ENCODE measurements around the gene CDC16. TPM values are rescaled to one million over a fixed set of nuclear protein-coding genes. Genes with fewer than 3 reads are reported as not detected.

The CDC16 gene
- total and polyA plus RNA-seq, 2 of the 13 experiments (the other 11 are each of a cell fraction or from before 2014, with no cell fraction given) = 24.2 to 60.9 TPM

DNA sequence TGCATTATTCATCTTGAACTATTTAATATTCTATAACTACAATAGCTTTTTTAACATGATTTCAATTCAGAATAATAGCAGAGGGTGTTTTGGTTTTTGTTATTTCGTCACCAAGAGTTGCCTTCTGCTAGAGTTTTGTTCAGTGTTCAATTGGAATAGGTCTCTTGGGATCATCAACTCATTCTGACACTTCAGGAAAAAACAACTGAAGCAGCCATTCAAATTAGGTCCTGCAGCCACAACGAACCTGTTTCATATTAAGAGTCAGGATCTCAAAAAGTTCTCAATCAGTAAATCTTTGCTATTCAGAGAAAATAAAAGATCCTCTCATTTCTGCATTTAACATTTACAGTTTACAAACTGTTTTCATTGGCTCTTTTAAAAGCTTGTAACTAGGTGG is 77.2 kb downstream of the CDC16 start:
- WGBS (ENCODE audit: low lambda C conversion rate) = 54% methylated on average over 2 of the region's 2 CpGs
- H3K4me3 ChIP-seq (replicated peaks in 1 of 3; ENCODE audit: insufficient read depth in 1 of 3, low read depth in 2 of 3, low read length in 3 of 3) = no peak overlapping the region

DNA sequence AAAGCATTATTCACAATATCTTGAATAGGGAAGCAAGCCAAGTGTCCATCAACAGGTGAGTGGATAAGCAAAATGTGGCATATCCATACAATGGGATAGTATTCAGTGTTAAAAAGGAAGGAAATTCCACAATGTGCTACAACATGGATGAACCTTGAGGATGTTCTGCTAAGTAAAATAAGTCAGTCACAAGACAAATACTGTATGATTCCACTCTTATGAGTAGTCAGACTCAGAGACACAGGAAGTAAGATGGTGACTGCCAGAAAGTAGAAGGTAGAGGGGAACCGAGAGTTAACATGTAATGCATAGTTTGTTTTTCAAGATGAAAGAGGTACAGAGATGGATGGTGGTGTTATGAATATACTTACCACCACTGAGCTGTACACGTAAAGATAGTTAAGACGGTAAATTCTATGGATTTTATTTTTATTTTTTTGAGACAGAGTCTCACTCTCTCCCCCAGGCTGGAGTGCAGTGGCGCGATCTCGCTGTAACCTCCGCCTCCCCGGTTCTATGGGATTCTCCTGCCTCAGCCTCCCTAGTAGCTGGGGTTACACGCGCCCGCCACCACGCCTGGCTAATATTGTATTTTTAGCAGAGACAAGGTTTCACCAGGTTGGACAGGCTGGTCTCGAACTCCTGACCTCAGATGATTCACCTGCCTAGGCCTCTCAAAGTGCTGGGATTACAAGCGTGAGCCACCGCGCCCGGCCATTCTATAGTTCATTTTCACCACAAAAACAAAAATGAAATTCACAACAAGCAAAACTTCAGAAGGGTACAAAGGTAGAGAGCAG is 78.6 kb downstream of the CDC16 start:
- intact Hi-C loops (cut with micrococcal nuclease; ENCODE audit: unreplicated experiment) (no loop called here), in situ Hi-C loops (cut with HindIII; ENCODE audit: extremely low pct_ligation_motif_present, low pct_unique_long_range_greater_than_20kb) (no loop called here)
- H3K4me2 ChIP-seq (ENCODE audit: low read depth, low read length) = peak overlapping the region; percentile 80
- FAIRE-seq (no peak), ATAC-seq (no peak), DNase-seq (ENCODE audit: low spot score) (no peak)
- H3K9me3 ChIP-seq (ENCODE audit: low read length) = no peaks in the 10 kb centered on the region
- peaks cover 52% of the 10 kb centered on the region for H3K4me1 ChIP-seq (ENCODE audit: insufficient read depth, low read length)
- H3K79me2 ChIP-seq (ENCODE audit: insufficient read depth, low read length) = peaks cover 32% of the 10 kb centered on the region
- POLR2A ChIA-PET = interaction anchor here (3.7 kb wide), 1 partner anchor 32 kb away, joined by 15 read pairs; the partner anchor contains the start of gene UPF3A
- peak overlapping the region; percentile 71 to 83 (median 82) for H3K4me3 ChIP-seq (replicated peaks in 1 of 3; ENCODE audit: insufficient read depth in 1 of 3, low read depth in 2 of 3, low read length in 3 of 3)
- peak overlapping the region; percentile 66 for H2AFZ ChIP-seq (ENCODE audit: low read length)
- no TSS peak for BruUV-seq (replicated peaks)
- H3K27me3 ChIP-seq (ENCODE audit: control insufficient read depth in 1 of 2, insufficient read depth in 2 of 2, low read length in 2 of 2) = no peaks in the 10 kb centered on the region; a peak in 1 of 5 replicates
- peak overlapping the region; percentile 89 for H3K27ac ChIP-seq (ENCODE audit: extremely low read length, insufficient read depth, low read length)
- WGBS (ENCODE audit: low lambda C conversion rate) = 66% methylated on average over 17 of the region's 17 CpGs
- CTCF ChIA-PET (ENCODE audit: low intra/inter-chr PET ratio, low total read pairs) = no interaction called here
- H4K20me1 ChIP-seq (ENCODE audit: insufficient read depth, low read length) = no peaks in the 10 kb centered on the region
- peak overlapping the region; percentile 87 for H3K9ac ChIP-seq (ENCODE audit: insufficient read depth, low read depth, low read length)
- H3K36me3 ChIP-seq (replicated peaks in 1 of 2; ENCODE audit: control insufficient read depth in 1 of 2, insufficient read depth in 2 of 2, low read length in 2 of 2) = no peaks in the 10 kb centered on the region
- TF ChIP-seq ZBTB21 (CRISPR knock-in tag; IDR thresholded peaks at IDR 0.05) (no peak), KDM3A (CRISPR knock-in tag; IDR thresholded peaks at IDR 0.05; ENCODE audit: low read depth) (0 out of 2 replicates have a peak, but pooled peaks have one; percentile 3), MAFK (conservative IDR thresholded peaks at IDR 0.05 in 1 of 2, IDR thresholded peaks at IDR 0.05 in 1 of 2; ENCODE audit: low read length in 2 of 2) (no peak)
- TF ChIP-seq, protein P1, sequence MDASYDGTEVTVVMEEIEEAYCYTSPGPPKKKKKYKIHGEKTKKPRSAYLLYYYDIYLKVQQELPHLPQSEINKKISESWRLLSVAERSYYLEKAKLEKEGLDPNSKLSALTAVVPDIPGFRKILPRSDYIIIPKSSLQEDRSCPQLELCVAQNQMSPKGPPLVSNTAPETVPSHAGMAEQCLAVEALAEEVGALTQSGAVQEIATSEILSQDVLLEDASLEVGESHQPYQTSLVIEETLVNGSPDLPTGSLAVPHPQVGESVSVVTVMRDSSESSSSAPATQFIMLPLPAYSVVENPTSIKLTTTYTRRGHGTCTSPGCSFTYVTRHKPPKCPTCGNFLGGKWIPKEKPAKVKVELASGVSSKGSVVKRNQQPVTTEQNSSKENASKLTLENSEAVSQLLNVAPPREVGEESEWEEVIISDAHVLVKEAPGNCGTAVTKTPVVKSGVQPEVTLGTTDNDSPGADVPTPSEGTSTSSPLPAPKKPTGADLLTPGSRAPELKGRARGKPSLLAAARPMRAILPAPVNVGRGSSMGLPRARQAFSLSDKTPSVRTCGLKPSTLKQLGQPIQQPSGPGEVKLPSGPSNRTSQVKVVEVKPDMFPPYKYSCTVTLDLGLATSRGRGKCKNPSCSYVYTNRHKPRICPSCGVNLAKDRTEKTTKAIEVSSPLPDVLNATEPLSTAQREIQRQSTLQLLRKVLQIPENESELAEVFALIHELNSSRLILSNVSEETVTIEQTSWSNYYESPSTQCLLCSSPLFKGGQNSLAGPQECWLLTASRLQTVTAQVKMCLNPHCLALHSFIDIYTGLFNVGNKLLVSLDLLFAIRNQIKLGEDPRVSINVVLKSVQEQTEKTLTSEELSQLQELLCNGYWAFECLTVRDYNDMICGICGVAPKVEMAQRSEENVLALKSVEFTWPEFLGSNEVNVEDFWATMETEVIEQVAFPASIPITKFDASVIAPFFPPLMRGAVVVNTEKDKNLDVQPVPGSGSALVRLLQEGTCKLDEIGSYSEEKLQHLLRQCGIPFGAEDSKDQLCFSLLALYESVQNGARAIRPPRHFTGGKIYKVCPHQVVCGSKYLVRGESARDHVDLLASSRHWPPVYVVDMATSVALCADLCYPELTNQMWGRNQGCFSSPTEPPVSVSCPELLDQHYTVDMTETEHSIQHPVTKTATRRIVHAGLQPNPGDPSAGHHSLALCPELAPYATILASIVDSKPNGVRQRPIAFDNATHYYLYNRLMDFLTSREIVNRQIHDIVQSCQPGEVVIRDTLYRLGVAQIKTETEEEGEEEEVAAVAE (CRISPR knock-in tag; IDR thresholded peaks at IDR 0.05; ENCODE audit: borderline replicate concordance) = no peak

More for the DNA sequence above, 77.2 kb downstream of the CDC16 start:
- intact Hi-C loops (cut with micrococcal nuclease; ENCODE audit: unreplicated experiment) = no loop called here
- Histone ChIP-seq H3K9ac (ENCODE audit: insufficient read depth, low read depth, low read length) (no peak overlapping the region), H3K4me2 (ENCODE audit: low read depth, low read length) (no peak overlapping the region), H3K36me3 (replicated peaks in 1 of 2; ENCODE audit: control insufficient read depth in 1 of 2, insufficient read depth in 2 of 2, low read length in 2 of 2) (0 out of 5 replicates have a peak, but pooled peaks cover 0 to under 1% of the 10 kb centered on the region in 2 experiments), H3K27me3 (ENCODE audit: control insufficient read depth in 1 of 2, insufficient read depth in 2 of 2, low read length in 2 of 2) (no peaks in the 10 kb centered on the region; a peak in 1 of 5 replicates), H4K20me1 (ENCODE audit: insufficient read depth, low read length) (no peaks in the 10 kb centered on the region), H2AFZ (ENCODE audit: low read length) (no peak overlapping the region), H3K27ac (ENCODE audit: extremely low read length, insufficient read depth, low read length) (no peak overlapping the region), H3K4me1 (ENCODE audit: insufficient read depth, low read length) (peaks cover 38% of the 10 kb centered on the region), H3K9me3 (ENCODE audit: low read length) (no peaks in the 10 kb centered on the region), H3K79me2 (ENCODE audit: insufficient read depth, low read length) (peaks cover 20% of the 10 kb centered on the region)
- no TSS peak for BruUV-seq (replicated peaks)
- FAIRE-seq = no peak
- no peak for DNase-seq (ENCODE audit: low spot score)
- in situ Hi-C loops (cut with HindIII; ENCODE audit: extremely low pct_ligation_motif_present, low pct_unique_long_range_greater_than_20kb) = no loop called here
- CTCF ChIA-PET (ENCODE audit: low intra/inter-chr PET ratio, low total read pairs) = no interaction called here
- POLR2A ChIA-PET = interaction anchor here (1.9 kb wide), 1 partner anchor 30 kb away, joined by 9 read pairs; the partner anchor contains the start of gene UPF3A
- no peak for ATAC-seq
- TF ChIP-seq SMAD3 (CRISPR knock-in tag; IDR thresholded peaks at IDR 0.05) = no peak
- no peak for TF ChIP-seq MEF2D (CRISPR knock-in tag; IDR thresholded peaks at IDR 0.05)
- TF ChIP-seq ZNF567 (CRISPR knock-in tag; IDR thresholded peaks at IDR 0.05; ENCODE audit: borderline replicate concordance) = no peak
- TF ChIP-seq, protein P2, sequence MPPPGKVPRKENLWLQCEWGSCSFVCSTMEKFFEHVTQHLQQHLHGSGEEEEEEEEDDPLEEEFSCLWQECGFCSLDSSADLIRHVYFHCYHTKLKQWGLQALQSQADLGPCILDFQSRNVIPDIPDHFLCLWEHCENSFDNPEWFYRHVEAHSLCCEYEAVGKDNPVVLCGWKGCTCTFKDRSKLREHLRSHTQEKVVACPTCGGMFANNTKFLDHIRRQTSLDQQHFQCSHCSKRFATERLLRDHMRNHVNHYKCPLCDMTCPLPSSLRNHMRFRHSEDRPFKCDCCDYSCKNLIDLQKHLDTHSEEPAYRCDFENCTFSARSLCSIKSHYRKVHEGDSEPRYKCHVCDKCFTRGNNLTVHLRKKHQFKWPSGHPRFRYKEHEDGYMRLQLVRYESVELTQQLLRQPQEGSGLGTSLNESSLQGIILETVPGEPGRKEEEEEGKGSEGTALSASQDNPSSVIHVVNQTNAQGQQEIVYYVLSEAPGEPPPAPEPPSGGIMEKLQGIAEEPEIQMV (CRISPR knock-in tag; IDR thresholded peaks at IDR 0.05; ENCODE audit: low read depth) = no peak
- TF ChIP-seq CBX2 (IDR thresholded peaks at IDR 0.05; ENCODE audit: low read depth, low read length) = no peak
- TF ChIP-seq CBX2 (CRISPR knock-in tag; IDR thresholded peaks at IDR 0.05; ENCODE audit: low read depth) = no peak
- no peak for TF ChIP-seq AHR (CRISPR knock-in tag; IDR thresholded peaks at IDR 0.05)
